ENCODE results near the gene PATE1. TPM values are rescaled to one million over a fixed set of nuclear protein-coding genes. Genes with fewer than 3 reads are reported as not detected.

PATE1 gene
- total RNA-seq, 2 donors from 2014 or later, result not detected

DNA sequence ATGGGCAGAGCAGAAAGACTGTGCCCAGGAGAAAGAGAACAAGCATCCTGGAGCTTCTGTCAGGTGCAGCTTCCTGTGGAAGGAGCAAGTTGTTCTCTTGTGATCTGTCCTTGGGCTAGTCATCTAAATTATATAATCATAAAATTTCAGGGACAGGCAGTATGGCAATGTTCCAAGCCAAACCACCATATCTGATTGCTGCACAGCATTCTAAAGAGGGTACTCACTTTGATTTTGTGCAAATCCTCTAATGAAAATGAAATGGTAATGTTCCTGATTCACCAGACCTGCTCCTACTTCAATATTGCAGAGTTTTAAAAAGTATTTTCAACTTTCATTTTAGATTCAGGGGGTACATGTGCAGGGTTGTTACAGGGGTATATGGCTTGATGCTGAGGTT is 32.6 kb downstream of the PATE1 start, which contains the start of gene PATE2:
PATE2 (minus strand) TSS at position 101 of the 400 bp plus-strand sequence; CDS start at position 46, 55 bp downstream.
- ATAC-seq, result no peak
- DNase-seq, result no peak
- intact Hi-C loops (cut with DNase I, micrococcal nuclease), result no loop called here

DNA sequence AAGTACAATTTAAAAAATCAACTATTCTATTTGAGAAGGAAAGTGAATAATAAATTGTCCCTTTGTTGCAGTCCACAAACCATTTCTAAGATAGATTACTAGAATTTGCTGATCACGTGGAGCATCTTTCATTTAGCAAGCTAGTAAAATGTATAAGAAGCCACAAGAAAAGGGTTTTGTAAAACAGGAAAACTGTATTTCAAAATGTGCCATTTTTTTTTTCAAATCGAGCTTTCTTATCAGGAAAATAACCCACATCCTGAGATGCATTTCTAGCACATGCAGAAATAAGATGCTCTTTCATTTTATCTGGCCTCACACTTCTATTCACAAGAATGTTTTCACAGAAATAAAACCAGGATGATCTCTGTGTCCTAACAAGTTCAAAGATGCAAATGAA is 38.6 kb downstream of the PATE1 start:
- ATAC-seq, result no peak
- intact Hi-C loops (cut with DNase I, micrococcal nuclease), result no loop called here
- DNase-seq, result no peak

DNA sequence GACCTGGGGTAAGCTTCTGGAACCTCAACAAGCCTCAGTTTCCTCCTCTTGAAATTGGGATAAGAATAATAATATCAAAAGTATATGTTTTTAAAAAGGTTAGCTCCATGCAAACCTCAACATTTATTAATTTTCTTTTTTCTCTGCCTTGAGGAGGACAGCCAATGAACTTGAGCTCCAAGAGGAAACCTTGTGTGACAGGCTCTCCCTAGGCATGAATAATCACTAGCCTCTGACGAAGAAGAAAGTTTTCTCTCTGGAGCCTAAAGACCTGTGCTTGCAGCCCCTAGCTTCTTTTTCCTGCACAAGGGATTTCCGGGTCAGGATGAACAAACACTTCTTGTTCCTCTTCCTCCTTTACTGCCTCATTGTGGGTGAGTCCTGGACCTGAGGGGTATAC is 41.7 kb downstream of the PATE1 start, which contains the start of gene PATE3:
PATE3 (plus strand) TSS at position 301 of the 400 bp plus-strand sequence; CDS start at position 326, 25 bp downstream.
- no peak for ATAC-seq
- intact Hi-C loops (cut with DNase I, micrococcal nuclease), result no loop called here
- no peak for DNase-seq

DNA sequence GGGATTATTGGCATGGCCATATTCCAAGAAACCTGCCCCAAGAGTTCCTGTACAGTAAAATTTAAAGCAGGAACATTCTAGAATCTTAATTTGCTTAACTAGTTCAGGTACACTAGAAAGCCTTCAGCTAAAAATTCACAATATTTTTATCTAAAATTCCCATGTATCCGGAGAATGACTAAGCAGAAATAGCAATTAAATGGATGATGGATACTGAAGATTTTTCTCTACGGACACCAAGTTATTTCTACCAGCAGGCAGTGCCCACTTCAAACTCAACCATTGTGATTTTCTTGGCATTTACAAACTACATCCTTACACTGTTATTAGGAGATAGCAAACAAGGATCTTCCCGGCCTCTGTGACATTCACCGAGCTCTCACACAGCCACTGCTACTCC is 44.7 kb downstream of the PATE1 start:
- intact Hi-C loops (cut with DNase I, micrococcal nuclease), result no loop called here
- no peak for DNase-seq
- no peak for ATAC-seq

DNA sequence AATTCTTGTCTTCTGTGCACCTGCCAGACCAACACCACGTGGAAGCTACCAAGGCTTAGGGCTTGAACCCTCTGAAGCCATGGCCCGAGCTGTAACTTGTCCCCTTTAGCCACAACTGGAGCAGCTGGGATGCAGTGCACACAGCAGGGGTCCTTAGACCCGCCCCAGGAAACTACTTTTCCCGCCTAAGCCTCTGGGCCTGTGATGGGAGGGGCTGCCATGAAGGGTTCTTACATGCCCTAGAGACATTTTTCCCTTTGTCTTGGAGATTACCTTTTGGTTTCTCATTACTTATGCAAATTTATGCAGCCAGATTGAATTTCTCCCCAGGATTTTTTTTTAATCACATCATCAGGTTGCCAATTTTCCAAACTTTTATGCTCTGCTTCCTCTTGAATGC is 51.6 kb downstream of the PATE1 start:
- ATAC-seq (no peak), DNase-seq (no peak)

More for the DNA sequence above, 51.6 kb downstream of the PATE1 start:
- intact Hi-C loops (cut with DNase I, micrococcal nuclease), result no loop called here

Other genes with a start within 250 kb of the PATE1 start
- 10 to 100 TPM; 71.9 to 85.1 TPM for gene EI24, start 176.8 kb upstream of the PATE1 start, total RNA-seq
- 100 to 1,000 TPM in 1 of 2 donors, 10 to 100 TPM in 1; 97.1 to 118 TPM for gene STT3A, start 153.4 kb upstream of the PATE1 start, total RNA-seq
- 10 to 100 TPM in 1 of 2 donors, 1 to 10 TPM in 1; 6.6 to 15.0 TPM for gene CHEK1, start 121.1 kb upstream of the PATE1 start, total RNA-seq
- gene ACRV1, start 65.4 kb upstream of the PATE1 start, total RNA-seq, result not detected
- gene PATE2, start 32.5 kb downstream of the PATE1 start, total RNA-seq, result not detected
- gene PATE3, start 41.8 kb downstream of the PATE1 start, total RNA-seq, result not detected
- gene PATE4, start 87.0 kb downstream of the PATE1 start, total RNA-seq, result not detected
- 1 to 10 TPM; 4.9 to 5.1 TPM for gene HYLS1, start 141.4 kb downstream of the PATE1 start, total RNA-seq
- gene PUS3, start 156.9 kb downstream of the PATE1 start, total RNA-seq, result 1 to 10 TPM; 4.7 to 7.5 TPM
- under 1 TPM; 0.20 to 0.27 TPM for gene DDX25, start 158.2 kb downstream of the PATE1 start, total RNA-seq
- gene VSIG10L2, start 199.8 kb downstream of the PATE1 start, total RNA-seq, result not detected